ENCODE results near the gene KLK10. TPM values are rescaled to one million over a fixed set of nuclear protein-coding genes. Genes with fewer than 3 reads are reported as not detected.

KLK10 gene
- total and polyA plus RNA-seq, 4 experiments from 2014 or later = not detected

GRCh38 chr19:51026554-51026831 is 7.0 kb upstream of the KLK10 start, which contains the start of gene KLK11:
TSS of gene KLK11 (minus strand) at chr19:51026616. CDS start at chr19:51025631, 985 bp downstream.
- H3K27ac ChIP-seq (ENCODE audit: low read depth, low read length) = no peak within 1 kb of the TSS
- Mint-ChIP-seq H3K27me3 (peaks cover 25 to 33% of the 10 kb centered on the region in 2 donors), H3K9me3 (peaks cover 0 to 4% (median 0%) of the 10 kb centered on the region in 8 donors), H3K4me1 (peaks cover 0 to 3% (median under 1%) of the 10 kb centered on the region in 4 donors), H3K36me3 (no peaks in the 10 kb centered on the region), H3K4me3 (no peak within 1 kb of the TSS), H3K27ac (peak within 1 kb of the TSS in 2 of 7 donors; percentile 9 to 10)
- POLR2A ChIA-PET (ENCODE audit: partially characterized antibody) = no interaction called here
- no peaks in the 10 kb centered on the region for H3K36me3 ChIP-seq (ENCODE audit: insufficient read depth, low read length)
- H3K4me3 ChIP-seq (ENCODE audit: low read length in 2 of 2) = no peak within 1 kb of the TSS
- H3K4me1 ChIP-seq (ENCODE audit: insufficient read depth, low read length) = no peaks in the 10 kb centered on the region
- H3K9me3 ChIP-seq (ENCODE audit: control insufficient read depth in 1 of 2, low read length in 2 of 2) = no peaks in the 10 kb centered on the region
- CTCF ChIA-PET (ENCODE audit: partially characterized antibody) = no interaction called here
- intact Hi-C loops (cut with micrococcal nuclease) = no loop called here
- no peak for DNase-seq
- no peaks in the 10 kb centered on the region for H3K27me3 ChIP-seq (ENCODE audit: insufficient read depth, low read length)

- intact Hi-C loops (cut with micrococcal nuclease) = no loop called here
- no peaks in the 10 kb centered on the region for H3K27me3 ChIP-seq (ENCODE audit: insufficient read depth, low read length)
- H3K9me3 ChIP-seq (ENCODE audit: control insufficient read depth in 1 of 2, low read length in 2 of 2) = no peaks in the 10 kb centered on the region
- Mint-ChIP-seq H3K9me3 (peaks cover 0 to 4% (median 0%) of the 10 kb centered on the region in 8 donors), H3K4me1 (peaks cover 0 to 4% (median 2%) of the 10 kb centered on the region in 4 donors), H3K27me3 (peaks cover 24 to 32% of the 10 kb centered on the region in 2 donors), H3K27ac (no peak overlapping the region), H3K36me3 (no peaks in the 10 kb centered on the region), H3K4me3 (no peak overlapping the region)
- POLR2A ChIA-PET (ENCODE audit: partially characterized antibody) = no interaction called here
- no peaks in the 10 kb centered on the region for H3K36me3 ChIP-seq (ENCODE audit: insufficient read depth, low read length)
- H3K4me1 ChIP-seq (ENCODE audit: insufficient read depth, low read length) = no peaks in the 10 kb centered on the region
- DNase-seq = no peak
- no peak overlapping the region for H3K4me3 ChIP-seq (ENCODE audit: low read length in 2 of 2)
- CTCF ChIA-PET (ENCODE audit: partially characterized antibody) = no interaction called here
- no peak overlapping the region for H3K27ac ChIP-seq (ENCODE audit: low read depth, low read length)
Observed at GRCh38 chr19:51025809-51026553, 6.5 kb upstream of the KLK10 start.

- ChIA-PET CTCF (ENCODE audit: partially characterized antibody) (no interaction called here), POLR2A (ENCODE audit: partially characterized antibody) (no interaction called here)
Observed at GRCh38 chr19:51025401-51025800, 5.9 kb upstream of the KLK10 start.

DNA sequence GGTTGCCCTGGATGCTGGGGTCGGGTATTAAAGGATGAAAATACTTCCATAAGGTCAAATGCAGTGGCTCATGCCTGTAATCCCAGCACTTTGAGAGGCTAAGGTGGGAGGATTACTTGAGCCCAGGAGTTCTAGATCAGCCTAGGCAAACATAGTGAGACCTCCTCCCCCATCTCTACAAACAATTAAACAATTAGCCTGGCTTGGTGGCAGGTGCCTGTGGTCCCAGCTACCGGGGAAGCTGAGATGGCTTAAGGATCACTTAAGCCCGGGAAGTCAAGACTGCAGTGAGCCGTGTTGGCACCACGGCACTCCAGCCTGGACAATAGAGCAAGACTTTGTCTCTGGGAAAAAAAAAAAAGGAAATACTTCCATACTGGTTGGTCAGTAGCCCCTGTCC is 5.4 kb upstream of the KLK10 start:
- Mint-ChIP-seq H3K27me3 (peaks cover 24 to 32% of the 10 kb centered on the region in 2 donors), H3K36me3 (no peaks in the 10 kb centered on the region), H3K4me1 (peaks cover 3 to 6% (median 4%) of the 10 kb centered on the region in 4 donors), H3K4me3 (no peak overlapping the region), H3K9me3 (peaks cover 0 to 2% (median 0%) of the 10 kb centered on the region in 8 donors), H3K27ac (no peak overlapping the region)
- H3K27ac ChIP-seq (ENCODE audit: low read depth, low read length) = no peak overlapping the region
- intact Hi-C loops (cut with micrococcal nuclease) = no loop called here
- no peaks in the 10 kb centered on the region for H3K36me3 ChIP-seq (ENCODE audit: insufficient read depth, low read length)
- no peak overlapping the region for H3K4me3 ChIP-seq (ENCODE audit: low read length in 2 of 2)
- no peaks in the 10 kb centered on the region for H3K4me1 ChIP-seq (ENCODE audit: insufficient read depth, low read length)
- POLR2A ChIA-PET (ENCODE audit: partially characterized antibody) = no interaction called here
- no peaks in the 10 kb centered on the region for H3K9me3 ChIP-seq (ENCODE audit: control insufficient read depth in 1 of 2, low read length in 2 of 2)
- peaks cover 2% of the 10 kb centered on the region for H3K27me3 ChIP-seq (ENCODE audit: insufficient read depth, low read length)
- no peak for DNase-seq
- CTCF ChIA-PET (ENCODE audit: partially characterized antibody) = no interaction called here

More at GRCh38 chr19:51025401-51025800, 5.9 kb upstream of the KLK10 start:
- no peak overlapping the region for H3K27ac ChIP-seq (ENCODE audit: low read depth, low read length)
- intact Hi-C loops (cut with micrococcal nuclease) = no loop called here
- H3K27me3 ChIP-seq (ENCODE audit: insufficient read depth, low read length) = no peaks in the 10 kb centered on the region
- no peak for DNase-seq
- no peaks in the 10 kb centered on the region for H3K9me3 ChIP-seq (ENCODE audit: control insufficient read depth in 1 of 2, low read length in 2 of 2)
- H3K4me3 ChIP-seq (ENCODE audit: low read length in 2 of 2) = no peak overlapping the region
- no peaks in the 10 kb centered on the region for H3K4me1 ChIP-seq (ENCODE audit: insufficient read depth, low read length)
- H3K4me1 Mint-ChIP-seq = peaks cover 0 to 6% (median 2%) of the 10 kb centered on the region in 4 donors
- no peaks in the 10 kb centered on the region for H3K36me3 Mint-ChIP-seq
- H3K9me3 Mint-ChIP-seq = peaks cover 0 to 2% (median 0%) of the 10 kb centered on the region in 8 donors
- H3K27ac Mint-ChIP-seq = no peak overlapping the region
- no peak overlapping the region for H3K4me3 Mint-ChIP-seq
- H3K36me3 ChIP-seq (ENCODE audit: insufficient read depth, low read length) = no peaks in the 10 kb centered on the region
- peaks cover 23 to 29% of the 10 kb centered on the region in 2 donors for H3K27me3 Mint-ChIP-seq

- H3K9me3 Mint-ChIP-seq = peaks cover 0 to 2% (median 0%) of the 10 kb centered on the region in 8 donors
- no peaks in the 10 kb centered on the region for H3K4me1 ChIP-seq (ENCODE audit: insufficient read depth, low read length)
- intact Hi-C loops (cut with micrococcal nuclease) = no loop called here
- H3K36me3 Mint-ChIP-seq = no peaks in the 10 kb centered on the region
- H3K36me3 ChIP-seq (ENCODE audit: insufficient read depth, low read length) = no peaks in the 10 kb centered on the region
- peaks cover 5% of the 10 kb centered on the region for H3K27me3 ChIP-seq (ENCODE audit: insufficient read depth, low read length)
- POLR2A ChIA-PET (ENCODE audit: partially characterized antibody) = no interaction called here
- CTCF ChIA-PET (ENCODE audit: partially characterized antibody) = no interaction called here
- H3K9me3 ChIP-seq (ENCODE audit: control insufficient read depth in 1 of 2, low read length in 2 of 2) = no peaks in the 10 kb centered on the region
- H3K27me3 Mint-ChIP-seq = peaks cover 20 to 33% of the 10 kb centered on the region in 2 donors
- H3K4me1 Mint-ChIP-seq = peaks cover 4 to 7% (median 5%) of the 10 kb centered on the region in 4 donors
- DNase-seq = no peak
- no peak overlapping the region for H3K27ac ChIP-seq (ENCODE audit: low read depth, low read length)
- H3K4me3 ChIP-seq (ENCODE audit: low read length in 2 of 2) = no peak overlapping the region
- no peak overlapping the region for H3K27ac Mint-ChIP-seq
- H3K4me3 Mint-ChIP-seq = no peak overlapping the region
Observed at GRCh38 chr19:51023946-51024345, 4.4 kb upstream of the KLK10 start.

DNA sequence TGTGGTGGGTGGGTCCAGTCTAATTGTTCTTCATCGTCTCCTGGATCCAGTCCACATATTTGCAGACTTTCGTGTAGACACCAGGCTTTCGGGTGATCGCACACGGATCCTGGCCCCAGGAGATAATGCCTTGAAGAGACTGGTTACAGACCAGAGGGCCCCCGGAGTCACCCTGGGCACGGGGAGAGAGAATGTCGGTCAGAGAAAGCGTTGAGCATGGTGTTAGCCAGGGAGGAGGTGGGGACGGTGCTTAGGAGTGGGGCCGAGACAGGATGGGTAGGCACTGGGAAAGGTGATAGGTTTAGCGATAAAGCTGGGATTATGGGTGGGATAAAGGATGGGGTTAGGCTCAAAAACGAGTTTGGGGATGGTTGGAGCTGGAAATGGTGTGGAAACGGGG is 3.0 kb upstream of the KLK10 start:
- Mint-ChIP-seq H3K27me3 (peaks cover 27 to 34% of the 10 kb centered on the region in 2 donors), H3K27ac (no peak overlapping the region), H3K36me3 (no peaks in the 10 kb centered on the region)

GRCh38 chr19:51020988-51021651 is 1.6 kb upstream of the KLK10 start:
- H3K36me3 Mint-ChIP-seq = no peaks in the 10 kb centered on the region
- H3K4me1 Mint-ChIP-seq = peaks cover 7 to 24% (median 11%) of the 10 kb centered on the region in 4 donors
- peaks cover 14% of the 10 kb centered on the region for H3K27me3 ChIP-seq (ENCODE audit: insufficient read depth, low read length)
- H3K4me3 ChIP-seq (ENCODE audit: low read length in 2 of 2) = no peak overlapping the region
- no peak overlapping the region for H3K27ac Mint-ChIP-seq
- H3K4me1 ChIP-seq (ENCODE audit: insufficient read depth, low read length) = no peaks in the 10 kb centered on the region
- peaks cover 0 to 6% (median 0%) of the 10 kb centered on the region in 8 donors for H3K9me3 Mint-ChIP-seq
- POLR2A ChIA-PET (ENCODE audit: partially characterized antibody) = no interaction called here
- no peaks in the 10 kb centered on the region for H3K36me3 ChIP-seq (ENCODE audit: insufficient read depth, low read length)
- DNase-seq = peak in 4 of 5 donors; percentile 8 to 20 (median 13)
- no peak overlapping the region for H3K27ac ChIP-seq (ENCODE audit: low read depth, low read length)
- CTCF ChIA-PET (ENCODE audit: partially characterized antibody) = interaction anchor here (0.8 to 1.6 kb wide), 3 partner anchors 18 to 75 kb away, joined by 3 to 6 read pairs (median 3); no protein-coding TSS in a partner anchor
- intact Hi-C loops (cut with micrococcal nuclease) = loop anchor here (2.0 kb wide), 1 partner anchor 76 kb away; no protein-coding TSS in a partner anchor
- peaks cover 33 to 35% of the 10 kb centered on the region in 2 donors for H3K27me3 Mint-ChIP-seq
- no peaks in the 10 kb centered on the region for H3K9me3 ChIP-seq (ENCODE audit: control insufficient read depth in 1 of 2, low read length in 2 of 2)
- no peak overlapping the region for H3K4me3 Mint-ChIP-seq

More for the DNA sequence above, 3.0 kb upstream of the KLK10 start:
- H3K4me3 Mint-ChIP-seq = no peak overlapping the region
- Histone ChIP-seq H3K27me3 (ENCODE audit: insufficient read depth, low read length) (peaks cover 6% of the 10 kb centered on the region), H3K4me1 (ENCODE audit: insufficient read depth, low read length) (no peaks in the 10 kb centered on the region), H3K9me3 (ENCODE audit: control insufficient read depth in 1 of 2, low read length in 2 of 2) (no peaks in the 10 kb centered on the region), H3K27ac (ENCODE audit: low read depth, low read length) (no peak overlapping the region), H3K4me3 (ENCODE audit: low read length in 2 of 2) (no peak overlapping the region), H3K36me3 (ENCODE audit: insufficient read depth, low read length) (no peaks in the 10 kb centered on the region)
- CTCF ChIA-PET (ENCODE audit: partially characterized antibody) = no interaction called here
- H3K9me3 Mint-ChIP-seq = peaks cover 0 to 6% (median 0%) of the 10 kb centered on the region in 8 donors
- POLR2A ChIA-PET (ENCODE audit: partially characterized antibody) = no interaction called here
- DNase-seq = no peak
- H3K4me1 Mint-ChIP-seq = peaks cover 7 to 18% (median 8%) of the 10 kb centered on the region in 4 donors
- intact Hi-C loops (cut with micrococcal nuclease) = no loop called here

Data from CD4-positive, alpha-beta memory T cell (primary cell).